CD14-positive monocyte (primary cell): ENCODE data around the gene PUM2. TPM values are rescaled to one million over a fixed set of nuclear protein-coding genes. Genes with fewer than 3 reads are reported as not detected.

ENCODE experiments used
- DNase-seq, 3 donors: peaks; one replicate each; pipeline ENCODE4 v3.0.0-alpha.2; 2011 to 2022
- H2AFZ ChIP-seq: 2 replicates; pipeline ENCODE4 v1.6.0; 2012; ENCODE audit warnings: mild to moderate bottlenecking, low read depth, low read length, inconsistent platforms; ENCODE audit not compliant: insufficient read depth, poor library complexity, severe bottlenecking
- H3K27ac ChIP-seq, 2 donors: 1 replicate in 1 of 2; 2 replicates in 1 of 2; pipeline ENCODE4 v1.5.1; 2012 to 2013; ENCODE audit warnings: low read length in 2 of 2, control low read depth in 1 of 2, inconsistent platforms in 1 of 2, low read depth in 1 of 2, mild to moderate bottlenecking in 1 of 2
- H3K27me3 ChIP-seq, 2 donors: one replicate each; pipeline versions ENCODE4 v1.6.0 to v1.6.1; 2011 to 2013; ENCODE audit warnings: low read length in 2 of 2; ENCODE audit not compliant: control insufficient read depth in 2 of 2, insufficient read depth in 2 of 2
- H3K36me3 ChIP-seq, 2 donors: replicated peaks in 1 of 2; 1 replicate in 1 of 2; 2 replicates in 1 of 2; pipeline versions ENCODE4 v1.5.1 to v1.6.1; 2012 to 2013; ENCODE audit warnings: low read length in 2 of 2, control low read depth in 1 of 2, inconsistent platforms in 1 of 2, mild to moderate bottlenecking in 1 of 2; ENCODE audit not compliant: insufficient read depth in 2 of 2, control insufficient read depth in 1 of 2
- H3K4me1 ChIP-seq, 2 donors: 1 replicate in 1 of 2; 2 replicates in 1 of 2; pipeline versions ENCODE4 v1.5.1 to v1.6.1; 2012 to 2013; ENCODE audit warnings: low read length in 2 of 2, control low read depth in 1 of 2, inconsistent platforms in 1 of 2, mild to moderate bottlenecking in 1 of 2, moderate library complexity in 1 of 2; ENCODE audit not compliant: insufficient read depth in 2 of 2, control insufficient read depth in 1 of 2
- H3K4me2 ChIP-seq: replicated peaks from 2 replicates; pipeline ENCODE3; 2012; ENCODE audit warnings: low read length, moderate library complexity, mild to moderate bottlenecking; ENCODE audit not compliant: poor library complexity, severe bottlenecking; ENCODE audit errors: extremely low read depth
- H3K4me3 ChIP-seq, 3 experiments: fragments of 200-600 bp in 1 of 3; sonication (generic) in 1 of 3; replicated peaks in 1 of 3; 1 replicate in 2 of 3; 2 replicates in 1 of 3; pipeline ENCODE4 v1.5.1; 2011 to 2013; ENCODE audit warnings: low read length in 3 of 3, mild to moderate bottlenecking in 3 of 3, control low read depth in 2 of 3, low read depth in 2 of 3, inconsistent platforms in 1 of 3, moderate library complexity in 1 of 3
- H3K79me2 ChIP-seq: 2 replicates; pipeline ENCODE4 v1.6.0; 2012; ENCODE audit warnings: mild to moderate bottlenecking, control low read depth, inconsistent platforms, low read length, moderate library complexity; ENCODE audit not compliant: insufficient read depth
- H3K9ac ChIP-seq: 2 replicates; pipeline ENCODE4 v1.6.0; 2017; ENCODE audit warnings: low read length, mild to moderate bottlenecking; ENCODE audit not compliant: insufficient read depth, poor library complexity, severe bottlenecking
- H3K9me3 ChIP-seq, 2 donors: replicated peaks in 1 of 2; 1 replicate in 1 of 2; 2 replicates in 1 of 2; pipeline versions ENCODE4 v1.5.1 to v1.6.1; 2012 to 2013; ENCODE audit warnings: low read length in 2 of 2, control low read depth in 1 of 2; ENCODE audit not compliant: control insufficient read depth in 1 of 2, insufficient read depth in 1 of 2
- H4K20me1 ChIP-seq: 2 replicates; pipeline ENCODE4 v1.6.0; 2012; ENCODE audit warnings: mild to moderate bottlenecking, low read length, control low read depth, moderate library complexity; ENCODE audit not compliant: insufficient read depth
- H3K27ac Mint-ChIP-seq, 7 donors: one replicate each; pipeline ENCODE4 v1.8.0; 2020; ENCODE audit warnings: mild to moderate bottlenecking in 7 of 7, mixed read lengths in 7 of 7, moderate library complexity in 6 of 7, inconsistent platforms in 2 of 7
- H3K27me3 Mint-ChIP-seq, 3 donors: one replicate each; pipeline ENCODE4 v1.8.0; 2021 to 2022; ENCODE audit warnings: low read depth in 3 of 3, mild to moderate bottlenecking in 3 of 3, mixed read lengths in 3 of 3, moderate library complexity in 3 of 3, inconsistent platforms in 1 of 3
- H3K36me3 Mint-ChIP-seq, 2 donors: one replicate each; pipeline ENCODE4 v1.8.0; 2020; ENCODE audit warnings: mixed read lengths in 2 of 2, inconsistent platforms in 1 of 2, mild to moderate bottlenecking in 1 of 2
- H3K4me1 Mint-ChIP-seq: one replicate; pipeline ENCODE4 v1.8.0; 2020; ENCODE audit warnings: mild to moderate bottlenecking, mixed read lengths
- H3K4me3 Mint-ChIP-seq, 2 donors: one replicate each; pipeline ENCODE4 v1.8.0; 2020; ENCODE audit warnings: mild to moderate bottlenecking in 2 of 2, mixed read lengths in 2 of 2, moderate library complexity in 1 of 2
- H3K9me3 Mint-ChIP-seq, 7 donors: one replicate each; pipeline ENCODE4 v1.8.0; 2020 to 2022; ENCODE audit warnings: mixed read lengths in 7 of 7, mild to moderate bottlenecking in 6 of 7, moderate library complexity in 6 of 7, inconsistent platforms in 2 of 7
- CTCF ChIP-seq: fragments of 200-600 bp; IDR thresholded peaks from one replicate; pipeline ENCODE4 v1.8.0; 2022; ENCODE audit warnings: antibody characterized with exemption, mild to moderate bottlenecking
- WGBS: methylation state at CpG from one replicate; pipeline ENCODE4 v1.1.5; 2013; ENCODE audit warnings: missing lambda C conversion rate; ENCODE audit not compliant: insufficient coverage; 5-methylcytosine and 5-hydroxymethylcytosine counted together
- intact Hi-C, 2 donors: fragments of 100-400 bp; cut with micrococcal nuclease; formaldehyde crosslinking; loops; one replicate each; pipeline versions ENCODE4 v1.15.0 to v1.15.1; 2023
- polyA plus RNA-seq, 3 donors: library from polyadenylated mRNA; depleted of rRNA in 1 of 3; unstranded in 2 of 3; stranded (reverse) in 1 of 3; fragments of 300-500 nt in 2 of 3; fragments of >200 nt in 1 of 3; fragmentation: Illumina TruSeq in 2 of 3; gene quantifications; 1 replicate in 2 of 3; 2 replicates in 1 of 3; pipeline ENCODE4 v1.2.3, GENCODE V29; 2012 to 2021

The PUM2 gene
- polyA plus RNA-seq, 3 donors, result 7.2 to 22.4 (median 8.3) TPM

DNA sequence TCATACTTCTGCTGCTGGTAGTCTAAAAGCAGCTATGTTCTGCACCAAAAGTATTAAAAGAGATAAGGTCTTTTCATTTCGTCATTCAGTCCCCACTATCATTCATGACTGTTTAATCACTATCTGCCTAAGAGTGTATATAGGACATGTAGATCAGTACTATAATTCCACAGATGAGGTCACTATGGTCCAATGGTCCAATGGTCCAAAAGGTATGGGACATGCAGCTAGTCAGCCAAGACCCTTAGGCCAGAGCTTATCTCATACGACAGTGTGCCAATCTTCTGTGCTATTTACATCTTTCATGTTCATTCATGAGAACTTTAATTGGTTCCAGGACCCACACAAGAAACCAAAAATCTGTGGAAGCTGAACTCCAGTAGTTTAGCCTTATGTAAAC, 83.1 kb downstream of the PUM2 start:
- H3K27me3 Mint-ChIP-seq, result no peaks in the 10 kb centered on the region
- H3K36me3 ChIP-seq, result peaks cover 31 to 72% of the 10 kb centered on the region in 2 donors
- no CpG with 5 or more reads among the region's 2 CpGs for WGBS

GRCh38 chr2:20264629-20265028, 86.0 kb downstream of the PUM2 start:
- peaks cover 53 to 60% of the 10 kb centered on the region in 2 donors for H3K36me3 Mint-ChIP-seq
- no peak for TF ChIP-seq CTCF
- H3K4me3 Mint-ChIP-seq, result no peak overlapping the region

More for the DNA sequence above, 83.1 kb downstream of the PUM2 start:
- peaks cover 41% of the 10 kb centered on the region for H4K20me1 ChIP-seq
- no peak overlapping the region for H3K27ac ChIP-seq
- no peaks in the 10 kb centered on the region for H3K27me3 ChIP-seq
- Mint-ChIP-seq H3K4me3 (no peak overlapping the region), H3K4me1 (no peaks in the 10 kb centered on the region), H3K9me3 (no peaks in the 10 kb centered on the region), H3K36me3 (peaks cover 49 to 55% of the 10 kb centered on the region in 2 donors), H3K27ac (peak overlapping the region in 1 of 7 donors; percentile 37)
- no peak overlapping the region for H2AFZ ChIP-seq
- no peaks in the 10 kb centered on the region for H3K4me1 ChIP-seq
- intact Hi-C loops, result no loop called here
- no peaks in the 10 kb centered on the region for H3K79me2 ChIP-seq
- H3K4me2 ChIP-seq, result no peak overlapping the region
- H3K4me3 ChIP-seq, result no peak overlapping the region
- no peak overlapping the region for H3K9ac ChIP-seq
- TF ChIP-seq CTCF, result no peak
- H3K9me3 ChIP-seq, result no peaks in the 10 kb centered on the region
- no peak for DNase-seq

More at GRCh38 chr2:20264629-20265028, 86.0 kb downstream of the PUM2 start:
- Histone ChIP-seq H3K9ac (no peak overlapping the region), H3K79me2 (no peaks in the 10 kb centered on the region), H3K36me3 (peaks cover 47 to 83% of the 10 kb centered on the region in 2 donors), H3K9me3 (no peaks in the 10 kb centered on the region), H3K27me3 (no peaks in the 10 kb centered on the region), H4K20me1 (peaks cover 36% of the 10 kb centered on the region), H3K4me2 (no peak overlapping the region), H2AFZ (no peak overlapping the region), H3K4me3 (no peak overlapping the region), H3K27ac (peak overlapping the region in 1 of 2 donors; percentile 44), H3K4me1 (no peaks in the 10 kb centered on the region)
- WGBS, result no CpG with 5 or more reads among the region's 2 CpGs
- DNase-seq, result no peak
- Mint-ChIP-seq H3K9me3 (no peaks in the 10 kb centered on the region), H3K4me1 (no peaks in the 10 kb centered on the region), H3K27ac (peak overlapping the region in 2 of 7 donors; percentile 42 to 48), H3K27me3 (no peaks in the 10 kb centered on the region)
- intact Hi-C loops, result no loop called here
